Spleen (tissue), 11 donors: ENCODE data around the gene LYPD1. TPM values are rescaled to one million over a fixed set of nuclear protein-coding genes. Genes with fewer than 3 reads are reported as not detected.

ENCODE experiments used
- DNase-seq: peaks from one replicate; pipeline ENCODE4 v3.0.0-alpha.2; 2020
- H3K27ac ChIP-seq, 8 donors: fragments of 200-600 bp; sonication (generic) in 7 of 8; 1 replicate in 4 of 8; 2 replicates in 4 of 8; pipeline versions ENCODE4 v1.5.0 to v1.8.0; 2016 to 2021; ENCODE audit warnings: inconsistent platforms in 4 of 8, mild to moderate bottlenecking in 4 of 8, moderate library complexity in 1 of 8
- H3K27me3 ChIP-seq, 7 donors: fragments of 200-600 bp; sonication (generic) in 6 of 7; replicated peaks in 1 of 7; 1 replicate in 4 of 7; 2 replicates in 3 of 7; pipeline versions ENCODE4 v1.5.0 to v1.8.0; 2016 to 2021; ENCODE audit warnings: inconsistent platforms in 3 of 7, mild to moderate bottlenecking in 1 of 7
- H3K36me3 ChIP-seq, 6 donors: fragments of 200-600 bp; sonication (generic) in 5 of 6; 1 replicate in 4 of 6; 2 replicates in 2 of 6; pipeline versions ENCODE4 v1.5.0 to v1.8.0; 2016 to 2021; ENCODE audit warnings: inconsistent platforms in 2 of 6
- H3K4me1 ChIP-seq, 6 donors: fragments of 200-600 bp; sonication (generic) in 5 of 6; 1 replicate in 3 of 6; 2 replicates in 3 of 6; pipeline versions ENCODE4 v1.5.0 to v1.8.0; 2016 to 2021; ENCODE audit warnings: inconsistent platforms in 3 of 6
- H3K4me3 ChIP-seq, 8 donors: fragments of 200-600 bp; sonication (generic) in 7 of 8; 1 replicate in 4 of 8; 2 replicates in 4 of 8; pipeline versions ENCODE4 v1.5.0 to v1.8.0; 2016 to 2021; ENCODE audit warnings: inconsistent platforms in 4 of 8, mild to moderate bottlenecking in 4 of 8, moderate library complexity in 2 of 8
- H3K9me3 ChIP-seq, 8 donors: fragments of 200-600 bp; sonication (generic) in 7 of 8; 1 replicate in 4 of 8; 2 replicates in 4 of 8; pipeline versions ENCODE4 v1.5.0 to v1.8.0; 2016 to 2021; ENCODE audit warnings: inconsistent platforms in 4 of 8
- CTCF ChIP-seq, 11 experiments: fragments of 200-600 bp in 7 of 11; fragments of 450-650 bp in 4 of 11; sonication (generic) in 4 of 11; IDR thresholded peaks in 8 of 11; conservative IDR thresholded peaks in 3 of 11; 1 replicate in 7 of 11; 2 replicates in 4 of 11; pipeline versions ENCODE4 v1.4.0 to v1.8.0; 2016 to 2021; ENCODE audit warnings: antibody characterized with exemption in 11 of 11, inconsistent platforms in 4 of 11, mild to moderate bottlenecking in 1 of 11
- POLR2A ChIP-seq, 3 donors: fragments of 450-650 bp; IDR thresholded peaks; one replicate each; pipeline ENCODE4 v1.5.1; 2017; ENCODE audit warnings: antibody characterized with exemption in 3 of 3, mild to moderate bottlenecking in 1 of 3
- POLR2AphosphoS5 ChIP-seq, 3 donors: sonication (generic); formaldehyde crosslinking; IDR thresholded peaks; one replicate each; pipeline ENCODE4 v1.5.1; 2017; ENCODE audit warnings: antibody characterized with exemption in 3 of 3
- WGBS, 5 donors: extraction: QIAGEN DNeasy Blood & Tissue Kit in 3 of 5; methylation state at CpG; one replicate each; pipeline versions ENCODE4 v1.1.5 to v1.1.7; 2013 to 2018; 5-methylcytosine and 5-hydroxymethylcytosine counted together
- intact Hi-C: fragments of 100-400 bp; cut with DNase I; formaldehyde crosslinking; loops from one replicate; pipeline ENCODE4 v1.15.0; 2023; ENCODE audit warnings: low total_unique reads
- polyA plus RNA-seq, 3 donors: library from polyadenylated mRNA; stranded (reverse); fragments of 200-250 nt; gene quantifications; one replicate each; pipeline ENCODE4 v1.2.1, GENCODE V29; 2013
- total RNA-seq, 7 donors: library from RNA; depleted of rRNA in 3 of 7; stranded (reverse); fragments of >200 nt in 3 of 7; fragmentation: NEBNext Ultra II Directional in 4 of 7; extraction: Animal tissue kit (Norgen Biotek cat#: 25700) in 4 of 7; gene quantifications; one replicate each; pipeline versions ENCODE4 v1.1.0 to v1.2.1, GENCODE V29; 2016 to 2021
- donor health status: healthy with polysubstance abuse.
- donor health status: DM: no; HTN: no; CAD: no; lungs with moderate emphysema.
- donor health status: DM: no; HTN: no; CAD: no.
- donor health status: Bipolar disorder and iron deficiency.
- donor health status: healthy.
- donor health status: DM: no; HTN: no; CAD: no.
- donor health status: DM: yes; HTN: yes; CAD: no.

LYPD1 gene
- total and polyA plus RNA-seq, 10 donors, result 0.10 to 4.3 (median 0.46) TPM

- no peak for TF ChIP-seq POLR2AphosphoS5 (IDR thresholded peaks at IDR 0.05)
- TF ChIP-seq CTCF (IDR thresholded peaks at IDR 0.05 in 8 of 11, conservative IDR thresholded peaks at IDR 0.05 in 3 of 11), result no peak
- no peak for TF ChIP-seq POLR2A (IDR thresholded peaks at IDR 0.05)
- Histone ChIP-seq H3K4me3 (no peak overlapping the region), H3K27me3 (no peaks in the 10 kb centered on the region), H3K36me3 (no peaks in the 10 kb centered on the region), H3K27ac (no peak overlapping the region), H3K4me1 (no peaks in the 10 kb centered on the region), H3K9me3 (no peaks in the 10 kb centered on the region)
- intact Hi-C loops, result no loop called here
- 74 to 95% (median 82%) methylated on average over 5 of the region's 5 CpGs for WGBS, 5 donors
- DNase-seq, result no peak
Measured at GRCh38 chr2:132638313-132639040, 31.5 kb downstream of the LYPD1 start.

GRCh38 chr2:132636346-132636745, 33.7 kb downstream of the LYPD1 start:
- H3K4me1 ChIP-seq, result no peaks in the 10 kb centered on the region
- WGBS, 5 donors, result 33 to 71% (median 54%) methylated on average over 1 of the region's 1 CpG
- H3K9me3 ChIP-seq, result no peaks in the 10 kb centered on the region
- H3K27me3 ChIP-seq, result no peaks in the 10 kb centered on the region
- H3K4me3 ChIP-seq, result no peak overlapping the region
- TF ChIP-seq CTCF (IDR thresholded peaks at IDR 0.05 in 8 of 11, conservative IDR thresholded peaks at IDR 0.05 in 3 of 11), result no peak
- TF ChIP-seq POLR2A (IDR thresholded peaks at IDR 0.05), result no peak
- TF ChIP-seq POLR2AphosphoS5 (IDR thresholded peaks at IDR 0.05), result no peak
- H3K27ac ChIP-seq, result no peak overlapping the region
- DNase-seq, result no peak
- no peaks in the 10 kb centered on the region for H3K36me3 ChIP-seq
- intact Hi-C loops, result no loop called here

- no peak overlapping the region for H3K4me3 ChIP-seq
- WGBS, 5 donors, result 81 to 94% (median 92%) methylated on average over 2 of the region's 2 CpGs
- no peaks in the 10 kb centered on the region for H3K4me1 ChIP-seq
- H3K9me3 ChIP-seq, result no peaks in the 10 kb centered on the region
- H3K27me3 ChIP-seq, result peaks cover 0 to 5% (median 0%) of the 10 kb centered on the region in 7 donors
- TF ChIP-seq POLR2A (IDR thresholded peaks at IDR 0.05) (no peak), POLR2AphosphoS5 (IDR thresholded peaks at IDR 0.05) (no peak), CTCF (IDR thresholded peaks at IDR 0.05 in 8 of 11, conservative IDR thresholded peaks at IDR 0.05 in 3 of 11) (no peak)
- H3K27ac ChIP-seq, result no peak overlapping the region
- H3K36me3 ChIP-seq, result no peaks in the 10 kb centered on the region
- intact Hi-C loops, result no loop called here
- DNase-seq, result no peak
Measured at GRCh38 chr2:132633635-132634034, 36.4 kb downstream of the LYPD1 start.

GRCh38 chr2:132632000-132632649, 37.9 kb downstream of the LYPD1 start:
- intact Hi-C loops, result no loop called here
- no peaks in the 10 kb centered on the region for H3K4me1 ChIP-seq
- no peak overlapping the region for H3K4me3 ChIP-seq
- H3K9me3 ChIP-seq, result no peaks in the 10 kb centered on the region
- DNase-seq, result no peak
- H3K27me3 ChIP-seq, result peaks cover 0 to 5% (median 0%) of the 10 kb centered on the region in 7 donors
- no peak overlapping the region for H3K27ac ChIP-seq
- 66 to 78% (median 76%) methylated on average over 6 of the region's 6 CpGs for WGBS, 5 donors
- no peaks in the 10 kb centered on the region for H3K36me3 ChIP-seq
- TF ChIP-seq POLR2AphosphoS5 (IDR thresholded peaks at IDR 0.05), result no peak
- no peak for TF ChIP-seq POLR2A (IDR thresholded peaks at IDR 0.05)
- TF ChIP-seq CTCF (IDR thresholded peaks at IDR 0.05 in 8 of 11, conservative IDR thresholded peaks at IDR 0.05 in 3 of 11), result no peak
